ENCODE results near the gene HMG20B. TPM values are rescaled to one million over a fixed set of nuclear protein-coding genes. Genes with fewer than 3 reads are reported as not detected.

Gene HMG20B
- total and polyA plus RNA-seq, 4 donors: 66.3 to 175 (median 67.8) TPM

DNA sequence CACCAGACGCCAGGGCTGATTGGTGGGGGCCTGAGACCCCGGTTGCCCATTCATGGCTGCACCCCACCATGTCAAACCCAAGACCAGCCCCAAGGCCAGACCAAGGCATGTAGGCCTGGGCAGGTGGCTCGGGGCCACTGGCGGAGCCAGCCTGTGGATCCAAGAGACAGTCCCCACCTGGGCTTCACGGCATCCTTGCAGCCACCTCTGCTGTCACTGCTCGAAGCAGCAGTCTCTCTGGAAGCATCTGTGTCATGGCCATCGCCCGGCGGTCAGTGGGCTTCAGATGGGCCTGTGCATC lies 37.6 kb upstream of the HMG20B start:
- no peak for DNase-seq
- no peak for ATAC-seq (ENCODE audit: low FRiP score)
- Histone ChIP-seq H3K36me3 (ENCODE audit: control insufficient read depth in 1 of 2, insufficient read depth in 2 of 2, low read length in 1 of 2) (peaks cover 0 to 5% of the 10 kb centered on the region in 2 donors), H3K27ac (ENCODE audit: low read depth in 1 of 2, low read length in 2 of 2) (no peak overlapping the region), H3K4me3 (ENCODE audit: low read length in 2 of 2) (no peak overlapping the region), H3K9me3 (ENCODE audit: control insufficient read depth, low read length) (no peaks in the 10 kb centered on the region), H3K4me1 (ENCODE audit: control insufficient read depth in 1 of 2, insufficient read depth in 2 of 2, low read length in 2 of 2) (no peaks in the 10 kb centered on the region), H3K27me3 (ENCODE audit: control insufficient read depth in 1 of 2, insufficient read depth in 2 of 2, low read length in 1 of 2) (no peaks in the 10 kb centered on the region)
- 92 to 93% methylated on average over 9 of the region's 9 CpGs for WGBS, 2 donors
- intact Hi-C loops (cut with DNase I): no loop called here

- intact Hi-C loops (cut with DNase I): no loop called here
- H3K4me1 ChIP-seq (ENCODE audit: control insufficient read depth in 1 of 2, insufficient read depth in 2 of 2, low read length in 2 of 2): no peaks in the 10 kb centered on the region
Measured at GRCh38 chr19:3535563-3535965, 37.2 kb upstream of the HMG20B start.

DNA sequence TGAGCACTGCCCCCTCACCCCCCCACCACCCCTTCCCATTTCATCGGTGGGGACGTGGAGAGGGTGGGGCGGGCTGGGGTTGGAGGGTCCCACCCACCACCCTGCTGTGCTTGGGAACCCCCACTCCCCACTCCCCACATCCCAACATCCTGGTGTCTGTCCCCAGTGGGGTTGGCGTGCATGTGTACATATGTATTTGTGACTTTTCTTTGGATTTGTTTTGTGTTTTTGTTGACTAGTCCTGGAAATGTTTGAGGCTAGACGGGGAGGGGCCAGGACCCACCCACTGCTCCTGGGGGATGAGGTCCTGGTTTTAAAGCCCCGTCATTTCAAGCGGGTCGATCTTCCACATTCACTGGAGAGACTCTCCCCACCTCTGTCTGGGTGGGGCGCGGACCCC lies 36.8 kb upstream of the HMG20B start:
- Histone ChIP-seq H3K4me1 (ENCODE audit: control insufficient read depth in 1 of 2, insufficient read depth in 2 of 2, low read length in 2 of 2) (no peaks in the 10 kb centered on the region), H3K9me3 (ENCODE audit: control insufficient read depth, low read length) (no peaks in the 10 kb centered on the region), H3K36me3 (ENCODE audit: control insufficient read depth in 1 of 2, insufficient read depth in 2 of 2, low read length in 1 of 2) (peaks cover 0 to 5% of the 10 kb centered on the region in 2 donors), H3K27ac (ENCODE audit: low read depth in 1 of 2, low read length in 2 of 2) (no peak overlapping the region), H3K4me3 (ENCODE audit: low read length in 2 of 2) (no peak overlapping the region), H3K27me3 (ENCODE audit: control insufficient read depth in 1 of 2, insufficient read depth in 2 of 2, low read length in 1 of 2) (no peaks in the 10 kb centered on the region)
- ATAC-seq (ENCODE audit: low FRiP score) (no peak), DNase-seq (no peak)
- intact Hi-C loops (cut with DNase I): no loop called here
- 86 to 90% methylated on average over 9 to 10 of the region's 10 CpGs for WGBS, 2 donors

More at GRCh38 chr19:3535563-3535965, 37.2 kb upstream of the HMG20B start:
- no peak overlapping the region for H3K4me3 ChIP-seq (ENCODE audit: low read length in 2 of 2)
- ATAC-seq (ENCODE audit: low FRiP score) (no peak), DNase-seq (no peak)
- no peaks in the 10 kb centered on the region for H3K9me3 ChIP-seq (ENCODE audit: control insufficient read depth, low read length)
- H3K36me3 ChIP-seq (ENCODE audit: control insufficient read depth in 1 of 2, insufficient read depth in 2 of 2, low read length in 1 of 2): peaks cover 0 to 5% of the 10 kb centered on the region in 2 donors
- no peaks in the 10 kb centered on the region for H3K27me3 ChIP-seq (ENCODE audit: control insufficient read depth in 1 of 2, insufficient read depth in 2 of 2, low read length in 1 of 2)
- H3K27ac ChIP-seq (ENCODE audit: low read depth in 1 of 2, low read length in 2 of 2): no peak overlapping the region
- WGBS, 2 donors: 89 to 95% methylated on average over 14 of the region's 14 CpGs

- ATAC-seq (ENCODE audit: low FRiP score): peak; percentile 49
Measured at GRCh38 chr19:3536429-3537100, 36.2 kb upstream of the HMG20B start.

GRCh38 chr19:3537101-3537437 lies 35.7 kb upstream of the HMG20B start:
- Histone ChIP-seq H3K27me3 (ENCODE audit: control insufficient read depth in 1 of 2, insufficient read depth in 2 of 2, low read length in 1 of 2) (no peaks in the 10 kb centered on the region), H3K4me3 (ENCODE audit: low read length in 2 of 2) (no peak overlapping the region), H3K4me1 (ENCODE audit: control insufficient read depth in 1 of 2, insufficient read depth in 2 of 2, low read length in 2 of 2) (no peaks in the 10 kb centered on the region), H3K27ac (ENCODE audit: low read depth in 1 of 2, low read length in 2 of 2) (no peak overlapping the region), H3K9me3 (ENCODE audit: control insufficient read depth, low read length) (no peaks in the 10 kb centered on the region), H3K36me3 (ENCODE audit: control insufficient read depth in 1 of 2, insufficient read depth in 2 of 2, low read length in 1 of 2) (peaks cover 0 to under 1% of the 10 kb centered on the region in 2 donors)
- intact Hi-C loops (cut with DNase I): no loop called here
- DNase-seq: no peak
- 78 to 79% methylated on average over 13 of the region's 13 CpGs for WGBS, 2 donors
- peak; percentile 17 for ATAC-seq (ENCODE audit: low FRiP score)

More at GRCh38 chr19:3536429-3537100, 36.2 kb upstream of the HMG20B start:
- intact Hi-C loops (cut with DNase I): no loop called here
- 77% methylated on average over 27 of the region's 27 CpGs for WGBS, 2 donors
- no peak overlapping the region for H3K27ac ChIP-seq (ENCODE audit: low read depth in 1 of 2, low read length in 2 of 2)
- no peaks in the 10 kb centered on the region for H3K27me3 ChIP-seq (ENCODE audit: control insufficient read depth in 1 of 2, insufficient read depth in 2 of 2, low read length in 1 of 2)
- no peaks in the 10 kb centered on the region for H3K9me3 ChIP-seq (ENCODE audit: control insufficient read depth, low read length)
- no peaks in the 10 kb centered on the region for H3K4me1 ChIP-seq (ENCODE audit: control insufficient read depth in 1 of 2, insufficient read depth in 2 of 2, low read length in 2 of 2)
- peaks cover 0 to 4% of the 10 kb centered on the region in 2 donors for H3K36me3 ChIP-seq (ENCODE audit: control insufficient read depth in 1 of 2, insufficient read depth in 2 of 2, low read length in 1 of 2)
- DNase-seq: no peak
- H3K4me3 ChIP-seq (ENCODE audit: low read length in 2 of 2): no peak overlapping the region

DNA sequence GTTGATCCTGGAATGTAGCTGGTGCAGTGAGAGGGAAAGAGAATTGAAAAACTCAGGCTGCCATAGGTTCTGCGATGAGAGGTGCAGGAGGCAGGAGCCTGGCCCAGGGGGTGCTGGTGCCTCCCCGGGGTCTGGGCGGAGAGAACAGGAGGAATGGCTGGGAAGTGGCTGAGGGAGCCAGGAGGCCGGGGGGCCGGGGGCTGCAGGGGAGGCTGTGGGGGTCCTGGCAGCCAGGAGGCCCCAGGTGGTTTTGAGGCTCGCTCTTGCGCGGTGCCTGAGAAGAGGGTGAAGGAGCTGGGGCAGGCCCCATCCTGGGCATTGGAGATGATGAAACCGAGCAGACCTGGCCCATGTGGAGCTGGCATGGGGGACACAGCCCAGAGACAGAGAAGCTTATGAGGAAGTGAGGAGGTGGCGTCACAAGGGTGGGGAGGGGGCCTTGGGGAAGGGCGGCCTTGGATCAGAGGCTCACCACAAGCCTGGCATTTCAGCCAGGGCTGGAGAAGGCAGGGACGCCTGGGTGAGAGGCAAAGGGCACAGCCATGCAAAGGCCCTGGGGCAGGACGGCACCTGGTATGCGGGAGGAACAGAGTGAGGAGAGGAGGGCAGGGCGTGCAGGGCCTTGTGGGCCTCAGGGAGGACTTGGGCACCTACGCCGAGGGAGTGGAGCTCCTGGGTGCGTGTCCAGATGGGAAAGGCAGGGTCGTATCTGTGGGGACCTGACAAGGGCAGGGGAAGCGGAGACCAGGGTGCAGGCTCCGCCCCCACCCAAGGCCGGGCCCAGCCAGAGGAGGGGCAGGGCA lies 35.1 kb upstream of the HMG20B start:
- Histone ChIP-seq H3K27me3 (ENCODE audit: control insufficient read depth in 1 of 2, insufficient read depth in 2 of 2, low read length in 1 of 2) (no peaks in the 10 kb centered on the region), H3K4me3 (ENCODE audit: low read length in 2 of 2) (no peak overlapping the region), H3K9me3 (ENCODE audit: control insufficient read depth, low read length) (no peaks in the 10 kb centered on the region), H3K27ac (ENCODE audit: low read depth in 1 of 2, low read length in 2 of 2) (no peak overlapping the region), H3K36me3 (ENCODE audit: control insufficient read depth in 1 of 2, insufficient read depth in 2 of 2, low read length in 1 of 2) (no peaks in the 10 kb centered on the region), H3K4me1 (ENCODE audit: control insufficient read depth in 1 of 2, insufficient read depth in 2 of 2, low read length in 2 of 2) (no peaks in the 10 kb centered on the region)
- DNase-seq: no peak
- 83 to 85% methylated on average over 20 to 22 of the region's 22 CpGs for WGBS, 2 donors
- intact Hi-C loops (cut with DNase I): no loop called here
- ATAC-seq (ENCODE audit: low FRiP score): no peak

- ATAC-seq (ENCODE audit: low FRiP score) (no peak), DNase-seq (no peak)
- no peak overlapping the region for H3K4me3 ChIP-seq (ENCODE audit: low read length in 2 of 2)
- H3K36me3 ChIP-seq (ENCODE audit: control insufficient read depth in 1 of 2, insufficient read depth in 2 of 2, low read length in 1 of 2): no peaks in the 10 kb centered on the region
- intact Hi-C loops (cut with DNase I): no loop called here
- WGBS, 2 donors: 75 to 82% methylated on average over 24 to 25 of the region's 25 CpGs
- no peaks in the 10 kb centered on the region for H3K4me1 ChIP-seq (ENCODE audit: control insufficient read depth in 1 of 2, insufficient read depth in 2 of 2, low read length in 2 of 2)
- no peaks in the 10 kb centered on the region for H3K27me3 ChIP-seq (ENCODE audit: control insufficient read depth in 1 of 2, insufficient read depth in 2 of 2, low read length in 1 of 2)
- H3K27ac ChIP-seq (ENCODE audit: low read depth in 1 of 2, low read length in 2 of 2): no peak overlapping the region
- H3K9me3 ChIP-seq (ENCODE audit: control insufficient read depth, low read length): no peaks in the 10 kb centered on the region
Measured at GRCh38 chr19:3538258-3538929, 34.4 kb upstream of the HMG20B start.

- intact Hi-C loops (cut with DNase I): no loop called here
- Histone ChIP-seq H3K36me3 (ENCODE audit: control insufficient read depth in 1 of 2, insufficient read depth in 2 of 2, low read length in 1 of 2) (no peaks in the 10 kb centered on the region), H3K27ac (ENCODE audit: low read depth in 1 of 2, low read length in 2 of 2) (no peak within 1 kb of the TSS), H3K4me1 (ENCODE audit: control insufficient read depth in 1 of 2, insufficient read depth in 2 of 2, low read length in 2 of 2) (no peaks in the 10 kb centered on the region), H3K27me3 (ENCODE audit: control insufficient read depth in 1 of 2, insufficient read depth in 2 of 2, low read length in 1 of 2) (no peaks in the 10 kb centered on the region), H3K4me3 (ENCODE audit: low read length in 2 of 2) (no peak within 1 kb of the TSS), H3K9me3 (ENCODE audit: control insufficient read depth, low read length) (no peaks in the 10 kb centered on the region)
- WGBS, 2 donors: 59 to 63% methylated on average over 28 of the region's 28 CpGs
- DNase-seq (no peak), ATAC-seq (ENCODE audit: low FRiP score) (no peak)
Measured at GRCh38 chr19:3538965-3539755, 33.6 kb upstream of the HMG20B start, which contains the start of gene TEKTIP1. Gene TEKTIP1 (plus strand): TSS chr19:3539174. CDS start chr19:3539178, 4 bp downstream.
